Inferior parietal cortex (tissue), 1 donor: ENCODE data around the gene AGPAT2.

ENCODE experiments used
- DNase-seq: peaks from one replicate; pipeline ENCODE4 v3.0.0-alpha.2; 2016; ENCODE audit errors: extremely low spot score

AGPAT2 gene

GRCh38 chr9:136626740-136627642 lies 60.3 kb downstream of the AGPAT2 start:
- no peak for DNase-seq

- no peak for DNase-seq
These were observed 61.1 kb downstream of the AGPAT2 start for GRCh38 chr9:136626066-136626725.

DNA sequence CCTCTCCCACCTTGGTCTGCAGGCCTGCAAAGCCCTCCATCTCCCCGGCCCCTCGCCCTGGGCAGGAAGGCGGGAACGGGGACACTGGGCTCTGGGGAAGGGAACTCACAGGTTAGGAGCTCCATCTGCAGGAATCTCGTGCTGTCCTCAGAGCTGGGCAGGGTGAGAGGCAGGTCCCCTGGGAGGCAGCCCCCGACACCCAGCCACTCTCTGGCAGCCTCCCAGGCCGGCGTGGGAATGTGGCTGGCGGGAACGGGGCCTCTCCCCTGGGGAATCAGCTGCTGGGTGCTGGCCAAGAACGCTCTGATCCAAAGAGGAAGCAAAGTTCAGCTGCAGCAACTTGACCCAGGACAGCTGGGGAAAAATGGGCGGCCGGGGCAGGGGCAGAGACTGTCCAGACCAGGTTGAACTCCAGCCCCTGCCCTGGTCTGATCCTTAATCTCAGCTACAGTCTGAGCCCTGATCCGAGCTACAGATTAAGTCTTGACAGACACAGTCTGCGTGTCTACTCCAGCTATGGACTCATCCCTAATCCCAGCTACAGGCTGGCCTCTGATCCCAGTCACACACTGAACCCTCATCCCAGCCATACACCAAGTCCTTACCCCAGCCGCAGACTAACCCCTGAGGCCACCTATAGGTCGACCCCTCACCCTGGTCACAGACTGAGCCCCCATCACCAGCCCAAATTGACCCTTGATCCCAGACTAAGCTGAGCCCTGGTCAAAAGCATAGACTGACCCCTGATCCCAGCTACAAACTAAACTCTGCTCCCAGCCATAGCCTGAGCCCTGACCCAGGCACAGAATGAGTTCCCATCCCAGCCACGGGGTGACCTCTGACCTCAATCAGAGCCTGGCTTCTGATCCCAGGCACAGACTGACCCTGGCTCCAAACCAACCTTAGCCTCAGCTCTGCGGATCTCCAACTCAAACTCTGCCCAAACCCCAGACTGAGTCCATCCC lies 61.9 kb downstream of the AGPAT2 start:
- DNase-seq = peak; percentile 40

- no peak for DNase-seq
These were observed 62.9 kb downstream of the AGPAT2 start for GRCh38 chr9:136624184-136624951.

DNA sequence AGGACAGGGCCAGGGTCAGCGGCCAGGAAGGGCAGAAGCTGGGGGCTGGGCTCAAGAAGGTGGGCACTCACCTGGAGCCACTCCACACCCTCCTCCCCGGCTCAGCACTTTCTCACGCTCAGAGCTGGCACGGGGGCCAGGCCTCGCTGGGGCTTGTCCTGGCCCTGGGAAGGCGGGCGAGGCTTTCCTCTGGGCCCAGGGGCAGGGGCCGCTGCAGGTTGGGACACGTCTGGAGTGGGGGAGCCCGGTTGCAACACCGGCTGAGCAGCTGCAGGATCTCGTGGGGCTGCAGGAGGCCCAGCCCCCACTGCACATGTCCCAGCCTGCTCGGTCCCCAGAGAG lies 63.4 kb downstream of the AGPAT2 start:
- DNase-seq = no peak
